HG03196 (cell line): Measurements from ENCODE around the gene CAP2.
"Not testable (repeated sequence)": the region's sequence is repeated elsewhere in the genome, so short reads cannot be mapped to it uniquely, and the experiment has no call there.

Experiments used
- ATAC-seq: cut with Tn5 transposase; IDR thresholded peaks from one replicate; pipeline ENCODE4 v1.9.1; 2021; ENCODE audit not compliant: unreplicated experiment

The CAP2 gene

DNA sequence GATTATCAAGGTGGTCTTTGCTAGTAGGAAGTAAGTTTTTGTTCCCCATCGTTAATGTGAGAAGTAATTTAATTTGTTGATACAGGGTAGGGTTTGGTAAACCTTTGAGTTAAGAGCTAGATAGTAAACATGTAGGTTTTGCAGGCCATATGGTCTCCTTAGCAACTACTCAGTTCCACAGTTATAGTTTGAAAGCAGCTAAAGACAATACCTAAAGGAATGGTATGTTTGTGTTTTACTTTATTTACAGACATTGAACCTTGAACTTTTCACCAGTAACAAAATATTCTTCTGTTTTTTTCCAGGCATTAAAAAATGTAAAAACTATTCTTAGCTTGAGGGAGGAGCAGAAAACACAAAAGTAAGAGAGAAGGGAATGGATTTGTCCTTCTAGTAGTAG, 1.7 kb downstream of the CAP2 start:
- no peak for ATAC-seq

GRCh38 chr6:17396256-17396655, 2.9 kb downstream of the CAP2 start:
- ATAC-seq, result no peak

GRCh38 chr6:17397764-17398194, 4.4 kb downstream of the CAP2 start:
- ATAC-seq, result no peak

- not testable (repeated sequence) for ATAC-seq
These were observed 12.0 kb downstream of the CAP2 start for GRCh38 chr6:17405181-17405943.

- no peak for ATAC-seq
These were observed 12.5 kb downstream of the CAP2 start for GRCh38 chr6:17405944-17406245.

GRCh38 chr6:17408081-17408480, 14.7 kb downstream of the CAP2 start:
- no peak for ATAC-seq

DNA sequence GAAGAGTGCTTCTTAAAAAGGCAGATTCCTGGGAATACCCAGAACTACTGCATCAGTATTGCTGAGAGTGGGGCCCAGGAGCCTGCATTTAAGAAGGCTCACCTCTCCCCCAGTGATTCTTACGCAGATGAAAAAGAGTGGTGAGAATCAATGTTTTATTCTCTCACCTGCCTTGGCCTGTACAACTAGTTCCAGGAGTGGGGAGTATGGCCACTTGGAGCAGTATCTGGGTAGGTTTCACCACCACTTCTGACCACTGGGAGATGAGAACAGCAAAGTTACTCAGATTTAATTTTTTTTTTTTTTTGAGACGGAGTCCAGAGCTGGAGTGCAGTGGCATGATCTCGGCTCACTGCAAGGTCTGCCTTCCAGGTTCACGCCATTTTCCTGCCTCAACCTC, 16.9 kb downstream of the CAP2 start:
- ATAC-seq, result no peak

DNA sequence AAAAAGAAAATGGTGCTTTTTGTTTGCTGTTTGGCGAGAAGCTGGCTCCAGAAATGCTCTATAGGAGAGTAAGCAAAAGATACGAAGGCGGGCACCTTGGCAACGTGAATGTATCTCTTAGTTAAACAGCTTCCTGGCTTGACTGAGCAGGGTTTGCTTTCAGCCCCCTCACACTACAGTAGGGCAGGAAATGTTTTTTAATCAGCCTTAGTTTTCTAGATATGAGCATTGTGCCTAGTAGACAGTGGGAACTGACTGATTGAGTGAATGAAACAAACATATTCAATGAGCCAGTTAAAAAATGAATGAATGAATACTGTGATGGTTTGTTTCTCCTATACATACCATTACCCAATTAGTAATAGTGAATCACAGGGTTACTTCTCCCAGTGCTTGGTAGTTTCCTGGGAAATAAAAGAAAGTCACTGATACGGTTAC, 19.9 kb downstream of the CAP2 start:
- no peak for ATAC-seq

DNA sequence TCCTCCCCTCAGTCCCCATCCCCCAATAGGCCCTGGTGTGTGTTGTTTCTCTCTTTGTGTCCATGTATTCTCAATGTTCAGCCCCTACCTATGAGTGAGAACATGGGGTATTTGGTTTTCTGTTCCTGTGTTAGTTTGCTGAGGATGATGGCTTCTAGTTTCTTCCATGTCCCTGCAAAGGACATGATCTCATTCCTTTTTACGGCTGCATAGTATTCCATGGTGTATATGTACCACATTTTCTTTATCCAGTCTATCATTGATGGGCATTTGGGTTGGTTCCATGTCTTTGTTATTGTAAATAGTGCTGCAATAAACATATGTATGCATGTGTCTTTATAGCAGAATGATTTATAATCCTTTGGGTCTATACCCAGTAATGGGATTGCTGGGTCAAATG, 21.0 kb downstream of the CAP2 start:
- ATAC-seq, result not testable (repeated sequence)

- no peak for ATAC-seq
These were observed 21.9 kb downstream of the CAP2 start for GRCh38 chr6:17415321-17415720.

DNA sequence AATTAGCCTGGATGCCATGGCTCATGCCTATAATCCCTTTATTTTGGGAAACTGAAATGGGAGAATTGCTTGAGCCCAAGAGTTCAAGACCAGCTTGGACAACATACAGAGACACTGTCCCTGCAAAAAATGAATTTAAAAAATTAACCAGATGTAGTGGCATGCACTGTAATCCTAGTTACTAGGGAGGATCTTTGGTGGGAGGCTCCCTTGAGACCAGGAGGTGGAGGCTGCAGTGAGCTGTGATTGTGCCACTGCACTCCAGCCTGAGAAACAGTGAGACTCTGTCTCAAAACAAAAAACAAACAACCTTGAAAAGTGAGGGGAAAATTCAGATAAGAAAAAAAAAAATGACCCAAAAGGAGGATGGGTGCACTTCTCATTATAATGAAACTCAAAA, 23.4 kb downstream of the CAP2 start:
- no peak for ATAC-seq

DNA sequence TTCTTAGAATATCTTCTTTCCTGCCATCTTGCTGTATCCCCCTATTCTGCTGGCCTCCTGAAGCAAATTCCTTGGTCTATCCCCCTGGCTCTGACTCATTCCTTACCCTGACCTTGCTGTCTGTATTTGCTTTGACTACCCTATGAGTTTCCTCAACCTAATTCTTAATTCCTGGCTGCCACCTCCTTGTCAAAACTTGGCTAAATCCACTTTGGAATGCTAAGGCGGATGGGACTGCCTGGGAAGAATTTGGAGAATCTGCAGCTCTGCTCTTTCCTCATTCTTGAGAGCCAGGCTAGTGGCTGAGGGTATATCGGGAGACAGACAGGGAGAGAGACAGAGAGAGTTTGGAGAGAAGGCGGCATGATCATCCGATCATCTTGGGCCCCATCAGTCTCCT, 24.4 kb downstream of the CAP2 start:
- ATAC-seq, result no peak

DNA sequence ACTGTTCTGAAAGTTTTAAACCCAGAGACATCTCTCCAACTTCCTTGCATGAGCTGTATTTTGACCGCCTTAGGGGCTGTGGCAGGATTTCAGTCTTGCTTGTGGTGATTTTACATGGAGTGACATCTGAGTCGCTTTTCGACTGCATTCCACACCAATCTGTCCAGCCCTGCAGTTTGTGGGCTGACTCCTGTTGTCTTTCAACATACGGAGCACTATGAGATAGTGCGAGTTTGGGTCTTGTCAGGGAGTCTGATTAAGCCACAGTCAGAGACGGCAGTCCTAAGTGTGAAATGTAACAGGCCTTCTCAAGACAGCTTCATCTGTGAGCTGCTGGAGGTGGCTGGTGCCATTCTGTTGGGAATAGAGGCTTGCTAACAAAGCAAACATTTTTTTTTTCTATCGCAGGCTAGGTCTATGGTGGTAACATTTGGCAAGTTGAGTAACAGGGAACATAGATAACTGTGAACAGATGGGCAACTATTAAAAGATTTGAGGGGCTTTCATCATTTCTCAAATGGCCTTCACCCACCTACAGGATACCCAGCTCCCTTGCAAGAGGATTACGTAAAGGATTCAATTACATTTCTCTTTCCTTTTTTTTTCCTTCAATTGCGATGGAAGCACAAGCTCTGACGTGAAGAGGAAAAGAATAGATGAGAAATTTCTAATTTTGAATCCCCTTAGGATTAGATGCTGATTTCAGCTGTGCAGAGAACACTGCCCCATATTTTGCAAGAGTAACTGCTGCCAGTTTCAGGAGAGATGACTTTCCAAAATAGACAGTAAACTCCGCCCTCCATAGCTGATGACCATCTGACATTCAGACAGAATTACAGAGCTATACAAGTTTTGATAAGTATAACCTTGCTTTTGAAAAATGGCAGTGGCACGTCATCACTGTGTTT, 25.1 kb downstream of the CAP2 start:
- no peak for ATAC-seq

GRCh38 chr6:17419189-17419575, 25.8 kb downstream of the CAP2 start:
- no peak for ATAC-seq

DNA sequence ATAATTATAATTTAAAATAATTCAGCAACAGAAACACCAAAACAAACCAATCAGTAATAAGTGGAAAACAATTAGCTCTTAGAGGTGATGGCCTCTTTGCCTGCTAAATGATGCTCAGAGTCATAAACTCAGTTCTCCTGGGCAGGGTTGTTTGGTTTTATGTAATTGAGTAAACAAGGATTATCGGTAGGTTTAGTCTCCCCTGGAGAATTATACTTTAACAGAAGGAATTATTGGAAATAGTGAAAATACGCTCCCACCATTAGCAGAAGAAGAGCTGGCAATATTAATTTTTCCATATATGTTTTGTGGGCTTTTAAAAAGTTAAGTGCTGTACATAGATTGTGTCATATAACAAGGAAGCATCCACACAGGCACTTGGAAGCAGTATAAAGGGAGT, 27.0 kb downstream of the CAP2 start:
- ATAC-seq, result no peak

DNA sequence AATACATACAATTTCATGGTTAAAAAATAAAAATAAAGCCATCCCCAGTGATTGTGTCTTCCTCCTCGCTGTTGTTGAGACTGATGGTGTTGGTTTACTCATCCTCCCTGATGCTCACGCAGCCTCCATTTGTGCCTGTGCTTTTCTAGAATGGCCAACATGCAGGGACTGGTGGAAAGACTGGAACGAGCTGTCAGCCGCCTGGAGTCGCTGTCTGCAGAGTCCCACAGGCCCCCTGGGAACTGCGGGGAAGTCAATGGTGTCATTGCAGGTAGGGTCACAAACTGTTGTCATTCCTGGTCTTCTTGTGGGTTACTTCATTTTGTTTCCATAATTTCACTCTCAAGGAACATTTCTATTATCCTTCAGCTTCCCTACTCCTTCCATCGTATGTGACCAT, 28.0 kb downstream of the CAP2 start:
- no peak for ATAC-seq

DNA sequence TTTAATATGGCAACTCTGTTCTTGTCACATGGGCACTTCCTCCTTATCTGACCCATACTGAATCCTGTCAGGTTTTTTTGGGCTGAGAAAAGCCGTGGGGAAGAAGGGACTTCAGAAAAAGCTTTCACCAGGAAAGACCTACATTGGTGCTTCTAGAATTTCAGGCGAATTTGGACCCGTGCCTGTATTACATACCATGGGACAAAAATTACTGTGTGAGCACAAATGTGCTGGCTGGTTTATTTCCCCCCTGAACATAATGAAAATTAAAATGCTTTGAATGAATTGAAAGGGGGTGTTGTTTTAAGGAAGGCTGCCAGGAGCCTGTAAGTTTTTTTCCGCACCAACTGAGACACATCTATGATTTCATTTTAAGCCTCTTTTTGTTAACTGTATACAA, 29.6 kb downstream of the CAP2 start:
- ATAC-seq, result no peak

- no peak for ATAC-seq
These were observed 33.7 kb downstream of the CAP2 start for GRCh38 chr6:17427062-17427461.

DNA sequence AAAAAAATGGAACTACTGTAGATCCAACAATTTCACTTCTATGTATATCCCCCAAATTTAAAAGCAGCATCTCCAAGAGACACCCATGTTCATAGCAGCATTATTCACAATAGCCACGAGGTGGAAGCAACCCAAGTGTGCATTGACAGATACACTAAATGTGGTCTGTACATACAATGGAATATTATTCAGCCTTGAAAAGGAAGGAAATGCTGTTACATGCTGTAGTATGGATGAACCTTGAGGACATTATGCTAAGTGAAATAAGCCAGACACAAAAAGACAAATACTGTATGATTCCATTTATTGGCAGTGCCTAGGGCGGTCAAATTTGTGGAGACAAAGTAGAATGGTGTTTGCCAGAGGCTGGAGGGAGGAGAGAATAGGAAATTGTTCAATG, 34.2 kb downstream of the CAP2 start:
- ATAC-seq, result no peak

GRCh38 chr6:17428595-17429120, 35.3 kb downstream of the CAP2 start:
- ATAC-seq, result not testable (repeated sequence)

DNA sequence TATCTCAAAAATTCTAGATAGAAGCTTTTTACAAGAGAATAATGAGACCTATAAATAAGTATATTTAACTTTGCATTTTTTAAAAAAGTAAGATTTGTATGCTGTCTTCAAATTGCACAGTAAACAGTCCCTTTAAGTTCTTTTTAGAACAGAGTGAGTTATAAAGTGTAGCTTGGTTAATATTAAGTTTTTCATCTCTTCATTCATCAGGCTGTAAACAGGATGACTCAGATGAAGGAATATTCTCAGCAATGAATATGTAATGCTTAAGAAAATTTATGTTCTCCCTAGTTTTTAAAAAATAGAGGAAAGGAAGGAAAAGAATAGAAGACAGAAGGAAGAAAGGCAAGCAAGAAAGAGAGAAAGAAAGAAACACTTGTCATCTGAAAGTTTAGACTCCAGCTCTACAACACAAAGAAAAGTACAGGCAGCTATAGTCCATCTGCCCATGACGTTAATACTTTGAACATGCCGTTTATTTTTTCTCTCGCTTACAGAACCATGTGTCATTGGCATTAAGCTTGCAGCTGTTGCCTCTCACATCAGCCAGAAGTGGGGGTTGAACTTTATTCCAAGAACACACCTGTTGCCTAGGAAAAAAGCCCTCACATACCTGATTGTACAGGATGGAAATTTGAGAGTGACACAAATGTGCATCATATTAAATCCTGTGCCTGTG, 36.1 kb downstream of the CAP2 start:
- ATAC-seq, result no peak

- ATAC-seq, result no peak
These were observed 38.2 kb downstream of the CAP2 start for GRCh38 chr6:17431581-17431980.
